ENCODE measurements around the gene RAB38.

Gene RAB38

DNA sequence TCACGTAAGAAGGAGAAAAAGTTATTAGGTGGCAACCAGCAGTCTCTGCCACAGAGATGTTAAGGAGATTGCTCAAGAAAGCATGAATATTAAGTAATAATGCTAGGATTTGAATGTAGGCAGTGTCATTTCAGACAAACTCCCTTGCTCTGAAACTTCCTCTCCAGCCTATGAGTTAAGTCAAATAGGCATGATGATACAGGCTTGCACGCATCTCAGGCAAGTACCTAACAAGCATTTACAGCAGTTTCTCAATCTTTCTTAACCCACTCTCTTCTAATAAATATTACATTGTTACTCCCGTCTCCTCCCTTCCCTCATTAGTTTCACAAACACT is 72.7 kb downstream of the RAB38 start:
- no peak for DNase-seq

DNA sequence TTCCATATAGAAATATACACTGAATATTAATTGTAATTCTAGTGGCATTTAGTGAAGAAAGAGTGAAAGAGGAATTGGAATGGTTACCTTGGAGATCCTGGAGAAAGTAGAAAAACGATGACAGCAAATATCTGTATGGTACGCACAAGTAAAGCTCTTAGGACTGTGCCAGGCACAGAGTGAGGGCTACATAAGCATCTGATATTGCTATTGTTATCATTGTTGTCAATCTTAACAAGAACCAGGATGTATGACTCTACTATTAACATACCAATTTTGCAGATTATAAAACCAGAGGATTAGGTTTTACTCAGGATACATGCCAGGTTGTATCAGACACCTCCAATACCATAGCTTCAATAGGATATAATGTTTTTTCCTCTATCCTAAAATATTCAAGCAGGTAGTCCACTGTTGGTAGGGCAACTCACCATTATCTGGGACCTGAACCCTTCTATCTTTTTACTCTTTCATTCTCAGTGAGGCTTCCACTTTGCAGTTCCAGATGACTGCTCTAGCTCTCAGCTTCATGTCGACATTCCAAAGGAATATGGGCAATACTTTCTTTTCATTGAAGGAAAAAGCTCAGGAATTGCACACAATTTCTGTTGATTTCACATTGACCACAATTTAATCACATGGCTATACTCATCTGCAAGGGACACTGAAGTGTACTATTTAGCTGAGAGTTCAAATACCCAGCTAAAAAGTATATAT is 73.2 kb downstream of the RAB38 start:
- no peak for DNase-seq

DNA sequence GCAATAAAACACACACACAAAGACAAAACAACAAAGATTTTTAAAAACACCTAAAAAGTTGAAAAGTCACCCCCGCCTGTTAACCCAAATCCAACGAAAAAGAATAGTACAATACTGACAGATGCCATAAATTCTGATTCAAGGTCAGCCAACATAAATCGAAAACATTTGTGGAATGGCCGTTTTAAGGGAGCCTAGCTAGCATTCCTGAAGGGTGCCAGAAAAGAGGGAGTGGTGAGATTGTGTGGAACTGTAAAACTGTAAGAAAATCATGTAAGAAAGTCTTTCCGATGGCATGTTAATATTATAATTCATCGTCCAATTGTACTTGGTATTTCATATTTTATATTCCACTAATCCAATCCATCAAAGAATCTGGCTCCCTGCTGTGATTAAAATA is 75.1 kb downstream of the RAB38 start:
- DNase-seq = no peak

DNA sequence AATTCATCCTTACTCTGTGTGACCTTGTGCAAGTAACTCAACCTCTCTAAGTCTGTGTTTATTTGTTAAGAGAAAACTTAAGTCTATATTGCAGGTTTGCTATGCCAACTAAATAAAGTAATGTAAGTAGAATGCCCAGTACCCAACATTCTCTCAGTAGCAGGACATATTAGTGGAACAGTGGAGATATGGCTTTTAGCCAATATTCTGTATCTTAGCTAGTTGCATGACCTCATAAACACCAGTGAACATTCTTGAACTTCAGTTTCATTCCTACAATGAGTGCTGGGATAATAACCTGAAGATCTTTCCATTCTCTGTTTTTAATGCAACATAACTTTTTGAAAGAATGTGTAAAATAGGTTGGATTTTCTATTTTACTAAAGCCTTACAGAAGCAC is 77.0 kb downstream of the RAB38 start:
- no peak for DNase-seq

DNA sequence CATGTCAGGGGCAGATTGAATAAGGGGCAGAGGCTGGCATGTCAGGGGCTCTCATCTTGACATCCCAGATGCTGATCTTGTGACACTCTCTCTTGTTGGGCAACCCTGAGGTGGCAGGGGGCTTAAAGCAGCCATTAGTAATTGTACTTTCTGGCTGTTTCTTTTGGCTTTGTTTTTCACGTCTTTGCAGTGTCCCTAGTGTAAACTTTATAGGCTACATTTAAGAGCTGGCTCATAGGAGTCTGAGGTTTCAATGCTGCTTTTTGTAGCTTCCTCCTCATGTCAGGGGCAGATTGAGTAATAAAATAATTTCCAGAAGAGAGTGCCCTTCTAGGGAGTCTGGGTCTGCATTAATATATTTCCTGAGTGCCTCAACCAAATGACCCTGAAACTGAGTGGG is 86.1 kb downstream of the RAB38 start:
- no peak for DNase-seq

DNA sequence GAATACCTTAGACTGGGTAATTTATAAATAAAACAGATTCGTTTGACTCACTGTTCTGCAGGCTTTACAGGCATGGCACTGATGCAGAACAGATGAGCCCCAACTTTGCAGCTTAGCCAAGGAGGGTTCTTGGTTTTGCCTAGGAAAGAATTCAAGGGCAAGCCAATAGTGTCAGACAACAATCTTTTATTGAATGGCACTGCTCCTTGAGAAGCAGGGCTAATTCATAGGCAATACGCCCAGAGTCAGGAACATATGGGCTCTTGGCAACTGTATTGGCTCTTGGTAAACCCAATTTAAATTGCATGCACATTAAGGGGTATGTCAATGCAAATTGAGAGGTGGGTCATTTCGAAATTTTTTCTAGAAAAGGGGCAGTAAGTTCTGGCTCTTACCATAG is 87.9 kb downstream of the RAB38 start:
- no peak for DNase-seq

DNA sequence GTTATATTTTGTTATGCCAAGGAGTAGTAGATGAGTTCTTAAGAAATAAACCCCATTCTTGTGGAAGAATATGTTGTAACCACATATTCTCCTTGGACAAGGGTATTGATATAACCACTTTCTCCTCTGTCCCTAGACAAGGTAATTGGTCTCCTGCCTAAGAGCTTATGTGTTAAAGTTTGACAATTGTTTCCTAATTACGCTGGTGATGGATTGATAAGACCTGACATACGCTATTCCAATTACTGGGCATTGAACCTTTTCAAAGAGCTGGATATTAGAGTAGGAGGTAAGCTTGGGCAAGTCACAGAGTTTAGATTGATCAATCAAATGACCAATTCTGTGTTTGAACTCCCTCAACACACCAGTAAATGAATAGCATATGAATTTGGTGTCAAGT is 88.9 kb downstream of the RAB38 start:
- DNase-seq = no peak

DNA sequence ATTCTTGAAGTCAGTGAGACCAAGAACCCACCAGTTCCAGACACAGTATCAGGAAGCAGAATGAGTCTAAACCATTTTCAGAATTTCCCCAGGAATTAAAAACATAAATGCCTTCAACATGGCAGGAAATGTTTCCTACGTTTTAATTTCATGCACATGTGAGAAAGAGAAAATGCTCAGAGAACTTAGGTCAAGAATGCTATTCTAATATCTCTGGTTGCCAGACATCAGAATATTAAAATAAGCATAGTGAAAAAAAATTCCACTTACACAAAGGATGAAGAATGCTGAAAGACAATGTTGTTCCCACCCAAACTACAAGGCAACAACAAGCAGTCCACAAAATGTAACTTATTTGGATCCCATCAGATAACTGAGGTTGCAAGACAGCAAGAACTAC is 104.8 kb downstream of the RAB38 start:
- DNase-seq = no peak

DNA sequence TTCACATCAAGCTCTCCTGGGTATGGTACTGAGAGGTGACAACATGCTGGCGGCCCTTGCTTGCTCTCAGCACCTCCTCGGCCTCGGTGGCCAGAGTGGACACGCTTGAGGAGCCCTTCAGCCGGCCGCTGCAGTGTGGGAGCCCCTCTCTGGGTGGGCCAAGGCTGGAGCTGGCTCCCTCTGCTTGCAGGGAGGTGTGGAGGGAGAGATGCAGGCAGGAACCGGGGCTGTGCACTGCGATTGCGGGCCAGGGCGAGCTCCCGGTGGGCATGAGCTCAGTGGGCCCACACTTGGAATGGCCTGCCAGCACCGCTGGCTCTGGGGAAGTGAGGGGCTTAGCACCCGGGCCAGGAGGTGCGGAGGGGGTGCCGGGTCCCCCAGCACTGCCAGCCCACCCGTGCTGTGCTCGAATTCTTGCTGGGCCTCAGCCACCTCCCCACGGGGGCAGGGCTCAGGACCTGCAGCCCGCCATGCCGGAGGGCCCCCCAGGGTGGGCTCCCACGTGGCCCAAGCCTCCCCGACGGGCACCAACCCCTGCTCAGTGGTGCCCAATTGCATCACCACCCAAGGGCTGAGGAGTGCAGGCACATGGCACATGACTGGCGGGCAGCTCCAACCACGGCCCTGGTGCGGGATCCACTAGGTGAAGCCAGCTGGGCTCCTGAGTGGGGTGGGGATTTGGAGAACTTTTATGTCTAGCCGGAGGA is 106.2 kb downstream of the RAB38 start:
- DNase-seq = no peak

DNA sequence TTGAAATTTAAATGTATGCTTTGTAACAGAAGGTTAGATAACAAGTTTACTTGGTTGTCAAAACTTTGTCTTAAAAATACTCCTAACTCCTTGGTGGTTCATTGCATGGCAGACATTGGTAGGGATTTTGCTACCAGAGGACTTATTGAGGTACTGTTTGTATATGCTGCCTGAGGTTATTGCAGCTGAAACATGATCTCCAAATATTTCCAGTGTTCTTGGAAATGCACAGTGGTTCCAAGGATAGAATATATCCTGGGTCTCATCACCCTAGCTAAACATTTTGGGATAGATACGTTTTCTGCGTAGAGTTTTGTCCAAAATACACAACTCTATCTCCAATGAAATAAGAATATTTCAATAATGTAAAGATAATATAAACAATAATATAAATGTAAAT is 109.2 kb downstream of the RAB38 start:
- no peak for DNase-seq

DNA sequence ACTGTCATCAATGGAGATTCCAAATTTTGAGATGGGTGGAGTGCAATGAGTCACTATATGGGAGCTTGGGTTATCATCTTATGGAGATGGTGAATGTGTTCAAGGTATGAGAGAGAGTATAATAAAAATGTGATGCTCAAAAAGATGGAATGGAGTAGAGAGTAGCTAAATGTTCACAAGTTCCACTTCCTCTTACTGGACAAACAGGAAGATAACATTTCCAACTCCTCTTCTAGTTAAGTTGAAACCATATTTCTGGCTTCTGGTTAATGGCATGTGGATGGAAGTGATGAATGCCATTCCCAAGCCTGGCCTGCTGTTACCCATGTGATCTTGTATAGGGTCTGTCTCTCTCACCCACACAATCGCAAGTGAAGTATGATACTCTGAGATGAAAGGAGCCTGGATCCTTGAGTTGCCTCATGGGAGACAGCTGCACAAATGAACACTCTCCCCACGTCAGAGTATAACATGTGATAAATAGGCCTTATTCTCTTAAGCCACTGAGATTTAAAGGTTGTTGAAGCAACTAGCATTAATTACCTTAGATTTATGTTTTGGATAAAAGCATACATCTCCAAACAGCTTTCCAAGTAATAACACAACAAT is 111.0 kb downstream of the RAB38 start:
- no peak for DNase-seq
